RCC 7860 (cell line): ENCODE measurements around the gene ABI3BP.

Experiments
- DNase-seq: peaks from one replicate; pipeline ENCODE4 v3.0.0-alpha.2; 2015; ENCODE audit warnings: low spot score
- FAIRE-seq: peaks from 2 replicates; lab custom pipeline; 2012; peaks lifted over from hg19 to GRCh38; lab: Jason Lieb, UNC

ABI3BP gene

GRCh38 chr3:100850156-100850555 lies 143.1 kb downstream of the ABI3BP start:
- no peak for FAIRE-seq
- DNase-seq, result no peak

DNA sequence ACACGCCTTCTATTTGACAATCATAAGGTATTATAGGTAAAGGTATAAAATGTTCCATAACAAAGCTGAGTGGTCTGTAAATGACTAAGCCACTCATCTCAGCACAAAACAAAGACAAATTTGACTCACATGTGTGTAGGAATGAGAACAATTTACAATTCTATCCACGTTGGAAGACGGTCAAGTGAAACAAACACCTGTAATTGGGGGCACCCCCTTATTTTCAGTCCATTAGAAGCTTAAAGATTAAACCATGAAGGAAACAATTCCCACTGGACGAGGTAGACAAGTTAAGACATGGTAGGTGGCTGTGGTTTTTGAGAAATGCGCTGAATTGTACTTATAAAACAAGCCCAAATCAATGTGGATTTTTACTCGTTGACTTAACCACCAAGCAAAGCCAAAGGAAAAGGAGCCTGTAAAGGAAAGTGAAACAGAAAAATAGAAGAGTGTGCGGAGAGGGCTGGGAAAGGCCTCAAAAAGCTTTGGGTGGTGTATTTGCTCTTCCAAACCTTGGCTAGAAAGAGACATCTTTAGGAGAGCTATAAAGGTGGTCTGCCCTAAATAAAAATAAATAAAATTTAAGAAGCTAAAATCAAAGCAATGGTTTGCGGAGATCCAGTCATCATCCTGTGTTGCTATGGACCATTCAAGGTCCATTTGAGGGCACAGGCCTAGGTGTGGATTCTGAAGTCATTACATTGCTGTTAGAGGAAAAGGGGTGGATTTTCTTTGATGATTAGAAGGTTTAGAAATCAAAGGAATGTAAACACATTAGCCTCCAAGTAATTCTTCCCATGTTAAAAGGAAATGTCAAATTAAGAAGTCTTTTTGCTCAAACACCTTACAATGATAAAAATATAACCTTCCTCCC lies 148.9 kb downstream of the ABI3BP start:
- no peak for FAIRE-seq

DNA sequence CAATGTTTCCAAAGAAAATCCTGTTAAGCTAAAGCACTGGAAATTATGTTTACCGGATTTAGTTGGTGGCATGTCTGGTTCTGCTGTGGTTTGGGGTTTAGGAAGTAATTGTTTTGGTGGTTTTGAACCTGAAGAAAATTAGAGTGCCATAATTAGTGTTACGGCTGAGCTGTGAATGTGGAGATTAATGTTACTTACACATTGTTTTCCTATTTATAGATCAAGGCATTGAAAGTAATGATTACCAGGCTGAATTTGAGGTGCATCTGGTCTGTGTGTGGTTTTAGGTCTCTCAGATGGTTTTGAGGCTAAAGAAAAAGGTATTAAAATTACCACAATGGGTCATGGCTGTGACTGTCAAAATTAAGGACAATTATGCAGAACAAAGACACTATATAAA lies 155.1 kb downstream of the ABI3BP start:
- DNase-seq (no peak), FAIRE-seq (no peak)

More for the DNA sequence above, 148.9 kb downstream of the ABI3BP start:
- DNase-seq, result no peak

- FAIRE-seq (no peak), DNase-seq (no peak)
These were observed 156.6 kb downstream of the ABI3BP start for GRCh38 chr3:100836661-100837060.

GRCh38 chr3:100834332-100834731 lies 158.9 kb downstream of the ABI3BP start:
- FAIRE-seq, result no peak
- DNase-seq, result no peak

DNA sequence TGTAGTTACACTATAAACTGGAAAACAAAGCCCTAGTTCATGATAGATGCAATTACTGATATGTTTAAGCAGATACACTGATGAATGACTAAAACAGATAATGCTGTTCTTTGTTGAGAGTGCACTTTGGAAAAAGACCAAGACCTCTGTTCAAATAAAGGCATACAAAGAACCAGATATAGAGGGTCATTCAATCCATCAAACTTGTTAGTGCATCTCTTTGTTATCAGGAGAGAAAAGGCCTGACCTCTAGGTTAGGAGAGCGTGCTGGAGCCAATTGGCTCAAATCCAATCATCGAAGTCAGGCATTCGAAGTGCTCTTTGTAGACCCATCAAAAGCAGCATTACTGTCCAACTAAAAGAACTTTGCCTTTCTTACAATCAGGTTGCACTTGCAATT lies 159.7 kb downstream of the ABI3BP start:
- no peak for DNase-seq
- no peak for FAIRE-seq

DNA sequence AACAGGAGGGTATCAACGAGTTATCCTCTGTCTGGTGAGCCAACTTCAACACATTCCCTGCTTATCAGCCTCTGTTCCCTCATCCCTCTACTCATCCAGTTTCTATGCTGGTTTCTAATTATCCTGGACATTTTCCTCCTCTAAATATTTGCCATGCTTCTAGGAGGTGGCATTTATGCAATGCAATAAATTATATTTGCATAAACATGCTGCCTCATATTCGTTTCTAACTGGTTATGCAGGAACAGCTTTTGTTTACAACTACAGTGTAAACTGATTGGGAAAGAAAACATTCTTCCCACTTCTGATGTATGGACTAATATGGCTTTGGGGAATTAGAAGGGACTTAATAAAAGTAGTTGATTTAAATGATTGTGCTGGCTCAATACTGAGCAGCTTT lies 161.6 kb downstream of the ABI3BP start:
- FAIRE-seq (no peak), DNase-seq (no peak)

DNA sequence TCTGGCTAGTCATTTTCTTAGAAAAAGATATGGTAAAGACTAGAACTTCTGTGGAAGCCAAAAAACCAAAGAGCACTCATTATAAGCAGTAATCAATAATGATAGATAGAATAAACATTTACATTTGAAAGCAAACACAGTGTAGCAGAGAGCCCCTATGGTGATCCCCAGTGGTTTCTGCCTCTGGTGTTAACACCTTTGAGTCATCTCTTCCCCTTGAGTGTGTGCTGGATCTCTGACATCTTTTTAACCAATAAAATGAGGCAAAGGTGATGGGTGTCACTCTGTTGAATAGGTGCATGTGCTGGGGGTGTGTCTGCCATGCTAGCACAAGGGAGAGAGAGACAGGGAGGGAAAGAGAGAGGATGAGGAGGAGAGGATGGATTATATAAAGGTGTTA lies 162.3 kb downstream of the ABI3BP start:
- no peak for DNase-seq
- FAIRE-seq, result no peak

- DNase-seq, result no peak
These were observed 167.6 kb downstream of the ABI3BP start for GRCh38 chr3:100825574-100825973.

GRCh38 chr3:100815583-100815982 lies 177.6 kb downstream of the ABI3BP start:
- FAIRE-seq, result no peak

More at GRCh38 chr3:100825574-100825973, 167.6 kb downstream of the ABI3BP start:
- no peak for FAIRE-seq

GRCh38 chr3:100813828-100814227 lies 179.4 kb downstream of the ABI3BP start:
- DNase-seq, result no peak

More at GRCh38 chr3:100815583-100815982, 177.6 kb downstream of the ABI3BP start:
- no peak for DNase-seq

GRCh38 chr3:100811779-100812507 lies 181.3 kb downstream of the ABI3BP start:
- FAIRE-seq (no peak), DNase-seq (no peak)

More at GRCh38 chr3:100813828-100814227, 179.4 kb downstream of the ABI3BP start:
- no peak for FAIRE-seq

DNA sequence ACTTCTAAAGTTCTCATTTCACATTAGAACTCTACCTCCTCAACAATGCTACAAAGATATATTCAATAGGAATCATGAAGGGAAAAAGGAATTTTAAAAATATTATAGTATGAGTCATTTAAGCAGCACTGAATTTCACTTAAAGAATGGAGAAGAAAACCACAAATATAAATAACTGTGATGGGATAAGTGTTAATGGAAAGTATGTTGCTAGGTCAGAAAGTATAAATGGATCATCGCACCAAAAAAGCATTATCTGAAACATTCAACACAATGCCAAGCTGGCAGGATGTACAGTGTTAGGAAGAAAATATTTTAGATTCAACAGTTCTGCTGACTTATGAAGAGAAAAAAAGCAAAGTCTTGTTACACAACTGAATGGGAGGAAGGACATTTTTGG lies 182.6 kb downstream of the ABI3BP start:
- FAIRE-seq (no peak), DNase-seq (peak; percentile 19)

DNA sequence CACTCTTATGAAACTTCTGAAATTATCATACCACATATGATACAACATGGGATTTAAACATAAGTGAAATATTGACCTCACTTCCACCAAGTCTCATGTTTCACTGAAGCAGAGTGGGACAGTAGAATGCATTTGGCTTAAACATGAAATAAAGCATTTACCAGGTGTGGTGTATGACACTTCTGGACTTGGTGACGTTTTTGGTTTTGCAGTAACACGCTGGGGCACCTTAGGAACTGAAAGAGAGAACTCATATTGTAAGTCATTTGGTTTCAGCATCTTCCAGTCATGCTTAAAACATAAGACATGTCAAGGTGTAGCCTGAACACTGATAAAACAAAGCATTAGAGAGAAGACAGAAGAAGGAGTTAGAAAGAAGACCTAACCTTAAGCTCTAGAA lies 188.6 kb downstream of the ABI3BP start:
- DNase-seq, result no peak
- FAIRE-seq, result no peak

DNA sequence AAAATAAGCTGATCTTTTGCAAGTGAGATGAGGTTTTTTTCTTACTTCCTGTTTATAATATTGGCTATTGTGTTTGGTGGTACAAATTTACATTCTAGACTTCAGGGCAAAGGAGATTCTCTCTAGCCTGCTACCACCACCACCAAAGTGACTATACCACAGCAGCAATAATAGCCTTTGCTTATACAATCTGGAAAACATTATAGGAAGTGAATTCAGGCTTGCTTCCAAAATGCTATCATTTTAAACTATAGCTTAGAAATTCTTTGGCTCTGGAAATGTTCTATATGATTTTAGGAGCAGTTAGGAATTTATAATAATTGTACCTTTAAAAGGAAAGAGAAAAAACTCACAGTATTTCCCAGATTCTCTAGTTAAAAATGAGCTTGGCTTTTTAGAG lies 189.5 kb downstream of the ABI3BP start:
- FAIRE-seq (no peak), DNase-seq (no peak)

DNA sequence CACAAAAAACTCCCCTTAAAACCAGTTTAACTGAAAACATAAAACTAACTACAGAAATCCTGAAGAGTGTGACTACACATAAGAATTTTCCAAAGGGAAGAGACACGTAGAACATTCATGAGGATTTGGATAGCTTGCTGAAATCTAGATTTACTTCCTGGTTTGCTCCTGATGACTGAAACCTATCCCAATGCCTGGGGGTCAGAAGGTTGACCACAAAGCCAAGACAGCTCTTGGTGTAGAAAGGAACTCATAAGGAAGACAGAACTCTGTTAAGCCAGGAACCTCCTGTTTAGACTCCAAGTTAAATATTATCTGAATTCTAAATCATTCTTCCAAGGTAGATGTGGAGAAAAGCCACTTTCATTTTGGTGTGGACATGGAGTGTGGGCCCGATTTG lies 191.1 kb downstream of the ABI3BP start:
- DNase-seq, result peak; percentile 92
- FAIRE-seq, result peak; percentile 99

DNA sequence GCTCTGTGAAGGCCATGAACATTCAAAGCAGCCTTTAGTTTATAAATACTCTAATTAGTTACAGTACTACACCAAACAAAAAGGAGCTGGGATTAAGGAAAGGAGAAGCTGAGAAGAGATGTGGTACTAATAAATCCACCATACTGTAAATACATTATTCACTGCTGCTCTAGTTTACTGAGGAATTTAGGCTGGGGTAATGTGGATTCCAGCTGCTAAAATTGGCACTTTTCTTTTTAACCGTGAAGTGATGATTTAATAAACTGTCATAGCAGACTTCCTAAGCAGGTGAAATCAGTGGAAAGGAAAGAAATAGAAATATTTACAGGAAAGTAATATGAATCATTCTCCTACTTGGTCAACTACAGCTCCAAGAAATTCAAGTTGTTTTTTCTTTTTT lies 195.2 kb downstream of the ABI3BP start:
- no peak for FAIRE-seq
- no peak for DNase-seq

GRCh38 chr3:100796556-100796955 lies 196.7 kb downstream of the ABI3BP start:
- DNase-seq, result peak; percentile 32
- FAIRE-seq, result peak; percentile 87

DNA sequence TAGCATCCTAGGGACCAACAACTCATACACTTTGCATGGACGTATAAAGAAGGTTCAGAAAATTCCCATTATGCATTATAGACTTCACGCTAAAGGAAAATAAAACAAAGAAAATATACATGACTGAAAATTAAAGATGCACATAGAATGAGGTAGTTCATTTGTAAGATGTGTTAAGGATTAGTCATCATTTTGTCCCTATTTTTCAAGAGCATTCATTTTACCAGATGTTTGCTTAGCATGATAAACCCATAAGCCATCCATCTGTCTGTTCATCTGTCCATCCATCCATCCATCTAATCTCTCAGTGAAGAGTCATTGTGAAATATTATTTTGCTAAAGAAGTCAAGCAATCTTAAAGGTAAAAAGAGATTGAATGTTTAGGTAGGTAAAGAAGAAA lies 203.6 kb downstream of the ABI3BP start:
- DNase-seq (no peak), FAIRE-seq (no peak)

DNA sequence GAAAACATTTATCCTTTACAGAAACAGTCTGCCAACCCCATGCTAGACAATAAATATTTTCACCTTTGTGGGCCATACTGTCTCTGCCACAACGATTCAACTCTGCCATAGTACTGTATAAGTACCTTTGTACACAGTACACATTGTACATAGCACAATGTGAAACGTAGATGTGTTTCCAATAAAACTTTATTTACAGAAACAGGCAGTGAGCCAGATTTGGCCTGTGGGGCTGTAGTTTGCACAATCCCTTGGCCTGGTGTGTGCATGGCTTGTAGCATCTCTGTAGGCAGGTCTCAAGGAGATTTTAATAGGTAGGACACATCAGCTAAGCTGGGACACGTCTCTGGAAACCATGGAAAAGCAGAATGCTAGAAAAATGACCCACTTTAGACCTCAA lies 209.6 kb downstream of the ABI3BP start:
- FAIRE-seq, result no peak
- DNase-seq, result no peak

- FAIRE-seq (peak; percentile 64), DNase-seq (peak; percentile 7)
These were observed 210.3 kb downstream of the ABI3BP start for GRCh38 chr3:100782906-100783305.

DNA sequence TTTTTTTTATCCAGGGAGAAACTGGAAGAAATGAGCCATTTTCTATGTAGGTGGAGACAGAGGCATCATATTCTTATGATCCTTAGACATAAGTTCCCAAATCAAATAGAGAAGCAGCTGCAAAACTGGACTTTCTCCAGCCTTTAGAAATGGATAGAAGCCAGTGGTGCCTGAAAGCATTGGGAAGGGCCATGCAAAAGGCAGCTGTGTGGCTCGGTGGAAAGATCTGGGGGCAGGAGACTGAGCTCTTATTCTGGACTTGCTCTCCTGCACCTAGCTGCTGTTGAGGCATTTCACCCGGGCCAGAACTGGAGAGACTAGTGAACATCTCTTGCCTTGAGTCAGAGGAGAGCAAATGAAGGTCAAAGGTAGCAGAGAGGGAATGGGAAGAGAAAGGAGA lies 210.9 kb downstream of the ABI3BP start:
- DNase-seq, result no peak

More for the DNA sequence above, 210.9 kb downstream of the ABI3BP start:
- FAIRE-seq, result no peak
